ENCODE measurements around the gene NAB2.

- TF ChIP-seq EZH2 (IDR thresholded peaks at IDR 0.05; ENCODE audit: insufficient read depth, poor library complexity, severe bottlenecking) (no peak), EZH2phosphoT487 (IDR thresholded peaks at IDR 0.05; ENCODE audit: insufficient read depth, low read depth) (no peak)
These were observed 18.7 kb downstream of the NAB2 start for GRCh38 chr12:57107456-57108155.

Measured in GM23248 (cell line).